GM12891 (cell line): ENCODE measurements around the gene FABP2.
A peak's percentile ranks its signal among the peaks of the same experiment; 100 is the strongest.
"Not testable (repeated sequence)": the region's sequence is repeated elsewhere in the genome, so short reads cannot be mapped to it uniquely, and the experiment has no call there.

ENCODE experiments used
- DNase-seq: peaks from one replicate; pipeline ENCODE4 v3.0.0; 2011; ENCODE audit warnings: low spot score; ENCODE audit not compliant: insufficient read length
- FAIRE-seq: peaks from 2 replicates; lab custom pipeline; 2011; peaks lifted over from hg19 to GRCh38; lab: Jason Lieb, UNC
- PAX5 ChIP-seq: IDR thresholded peaks from 2 replicates; pipeline ENCODE4 v1.6.1; 2011; ENCODE audit warnings: low read length, moderate library complexity, mild to moderate bottlenecking; ENCODE audit not compliant: insufficient read depth, severe bottlenecking
- POLR2A ChIP-seq: IDR thresholded peaks from 2 replicates; pipeline ENCODE4 v1.6.1; 2011; ENCODE audit warnings: low read depth, low read length, control low read depth
- POLR2AphosphoS5 ChIP-seq: IDR thresholded peaks from 2 replicates; pipeline ENCODE4 v1.6.1; 2011; ENCODE audit warnings: low read depth, low read length, control low read depth
- POU2F2 ChIP-seq: IDR thresholded peaks from 2 replicates; pipeline ENCODE4 v1.6.1; 2011; ENCODE audit warnings: low read depth, mild to moderate bottlenecking, control low read depth, low read length, moderate library complexity
- SPI1 ChIP-seq: IDR thresholded peaks from 2 replicates; pipeline ENCODE4 v1.6.1; 2011; ENCODE audit warnings: low read depth, low read length, control low read depth
- TAF1 ChIP-seq: IDR thresholded peaks from 2 replicates; pipeline ENCODE4 v1.6.1; 2011; ENCODE audit warnings: low read depth, low read length, control low read depth

The FABP2 gene

DNA sequence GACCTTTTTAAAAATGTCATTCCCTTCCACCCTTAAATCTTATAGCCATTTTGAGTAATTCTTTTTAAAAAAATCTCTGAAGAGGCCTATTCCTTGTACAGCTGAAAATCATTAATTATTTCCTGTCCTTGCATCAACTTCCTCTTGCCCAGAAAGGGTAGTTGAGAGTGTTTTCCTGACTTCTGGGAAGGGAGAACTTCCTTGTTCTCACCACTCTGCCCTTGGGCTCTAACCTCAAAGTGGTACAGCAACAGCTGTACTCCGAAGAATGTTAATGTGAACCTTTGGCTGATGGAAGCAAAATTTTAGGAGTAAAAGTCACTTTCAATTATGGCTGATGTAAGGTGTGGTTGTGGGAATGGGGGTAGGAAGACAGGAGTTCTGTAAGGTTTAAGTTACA, 15.1 kb upstream of the FABP2 start:
- no peak for FAIRE-seq
- no peak for DNase-seq
- TF ChIP-seq POU2F2 (no peak), POLR2A (no peak), PAX5 (no peak)

DNA sequence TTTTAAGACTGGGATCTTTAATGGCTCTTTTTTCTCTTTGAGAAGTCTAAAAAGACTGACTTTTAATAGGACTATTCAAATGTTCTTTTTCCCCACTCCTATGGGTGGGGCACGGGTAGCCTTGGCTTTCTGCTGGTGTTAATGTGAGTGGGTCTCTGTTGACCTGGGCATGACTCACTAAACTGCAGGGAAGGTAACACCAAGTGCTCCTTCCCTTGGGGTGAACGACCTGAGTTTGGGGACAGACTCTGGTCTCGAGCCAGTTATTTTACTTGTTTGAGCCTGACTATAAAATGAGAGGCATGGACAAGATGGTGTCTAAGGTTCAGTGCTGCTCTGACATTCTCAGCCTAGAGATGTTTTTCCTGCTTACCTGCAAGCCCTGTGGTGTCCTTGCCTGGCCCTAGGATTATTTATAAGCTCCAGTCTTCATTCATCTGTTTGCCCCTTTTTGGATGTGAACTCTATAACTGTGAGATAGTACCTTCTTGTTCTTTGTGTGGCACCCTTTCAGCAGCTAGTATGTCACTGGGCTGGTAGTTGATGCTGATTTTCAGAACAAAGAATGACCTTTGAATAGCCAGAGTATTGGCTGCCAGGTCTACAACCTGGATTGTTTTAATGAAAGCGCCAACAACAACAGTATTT, 14.5 kb upstream of the FABP2 start:
- not testable (repeated sequence) for DNase-seq
- peak; percentile 85 for FAIRE-seq

DNA sequence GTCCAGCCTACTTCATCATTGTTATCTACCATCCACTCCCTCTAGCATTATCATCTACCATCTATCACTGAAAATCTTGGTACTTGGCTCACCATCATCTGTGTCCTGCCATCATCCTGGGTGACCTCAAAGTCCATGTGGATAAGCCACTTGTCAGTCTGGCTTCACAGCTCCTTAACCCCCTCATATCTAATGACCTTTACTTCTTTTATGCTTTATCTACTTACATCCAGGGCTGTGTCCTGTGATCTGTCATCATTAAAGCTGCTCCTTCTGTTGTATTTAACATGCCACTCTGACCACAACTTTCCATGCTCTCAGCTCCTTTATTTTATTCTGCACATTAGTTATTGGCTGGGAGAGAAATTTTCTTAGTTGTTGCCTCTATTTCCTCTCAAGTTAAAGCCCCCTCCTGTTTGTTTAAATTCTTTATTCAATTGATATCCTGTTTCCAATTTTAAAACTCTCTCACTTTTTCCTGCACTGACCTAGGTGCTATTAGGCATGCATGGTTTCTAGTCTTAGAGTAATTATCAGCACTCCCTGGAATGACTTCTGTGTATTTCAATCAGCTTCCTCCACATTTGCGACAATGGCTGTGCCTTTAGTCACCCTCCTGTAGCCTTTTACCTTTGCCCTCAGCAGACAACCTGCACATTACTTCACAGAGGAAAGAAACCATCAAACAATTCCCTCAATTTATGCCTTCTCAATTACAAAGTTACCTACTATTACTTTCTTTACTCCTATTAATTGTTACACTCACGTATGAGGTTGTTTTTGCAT, 8.1 kb upstream of the FABP2 start:
- no peak for FAIRE-seq
- TF ChIP-seq TAF1 (no peak), POLR2AphosphoS5 (no peak), SPI1 (no peak), POU2F2 (no peak), POLR2A (no peak)
- no peak for DNase-seq

DNA sequence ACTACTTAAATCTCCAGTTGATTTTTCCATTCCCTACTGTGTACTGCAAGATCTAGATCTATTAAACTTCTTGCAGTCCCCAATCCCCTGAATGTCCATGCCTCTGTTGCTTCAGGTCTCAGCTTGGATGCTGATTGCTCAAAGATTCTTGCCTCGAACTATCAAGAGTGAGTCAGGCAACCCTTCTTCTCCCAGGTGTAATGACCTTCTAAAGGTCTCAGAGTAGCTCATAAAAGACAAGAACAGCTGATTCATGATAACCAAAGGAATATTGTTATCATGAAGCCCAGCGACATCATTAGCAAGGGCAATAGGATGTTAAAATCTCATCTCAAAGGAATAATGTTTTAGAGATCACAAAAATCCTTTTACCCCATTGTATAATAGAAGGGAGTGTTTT, 6.8 kb upstream of the FABP2 start:
- DNase-seq (no peak), FAIRE-seq (no peak)
- TF ChIP-seq SPI1 (no peak), POLR2A (no peak), POLR2AphosphoS5 (no peak), TAF1 (no peak), PAX5 (no peak), POU2F2 (no peak)

DNA sequence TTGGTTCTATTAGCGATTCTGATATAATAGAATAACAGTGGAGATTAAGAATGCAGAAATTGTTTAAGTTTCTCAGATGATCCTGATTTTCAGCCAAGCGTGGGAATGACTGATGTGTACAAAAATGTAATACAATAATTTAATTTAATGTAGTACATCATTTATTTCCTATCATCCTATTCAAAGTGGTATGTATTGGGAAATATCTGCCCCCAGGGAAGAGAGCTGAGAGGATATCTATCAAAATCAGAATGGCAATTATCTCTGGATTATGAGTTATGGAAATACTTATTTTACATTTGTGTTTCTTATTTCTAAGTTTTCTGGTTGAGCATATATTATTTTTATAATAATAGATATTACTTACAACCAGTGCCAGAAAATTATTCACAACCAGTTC, 3.9 kb downstream of the FABP2 start:
- TF ChIP-seq POU2F2 (no peak), TAF1 (no peak), SPI1 (no peak), POLR2A (no peak), POLR2AphosphoS5 (no peak)
- DNase-seq, result no peak
- no peak for FAIRE-seq

DNA sequence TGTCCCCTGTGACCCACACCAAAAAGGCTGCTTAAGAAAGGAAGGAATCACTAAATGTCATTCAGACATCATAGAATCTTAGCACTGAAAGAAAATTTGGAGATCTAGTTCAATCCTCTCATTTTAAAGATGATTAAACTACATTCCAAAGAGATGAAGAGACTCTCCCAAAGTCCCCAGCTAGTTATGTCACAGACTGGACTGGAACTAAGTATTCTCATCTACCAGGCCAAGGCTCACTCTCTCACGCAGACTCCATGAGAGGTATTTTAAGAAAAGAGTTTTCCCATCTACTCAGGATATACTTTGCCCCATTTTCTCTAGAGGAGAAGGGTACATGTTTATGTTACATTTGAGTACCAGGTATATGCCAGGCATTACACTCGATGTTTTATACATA, 6.9 kb downstream of the FABP2 start:
- DNase-seq, result no peak

GRCh38 chr4:119314356-119314755, 7.6 kb downstream of the FABP2 start:
- DNase-seq (no peak), FAIRE-seq (peak; percentile 85)
- TF ChIP-seq PAX5 (no peak), POLR2A (no peak), TAF1 (no peak), SPI1 (no peak), POU2F2 (no peak), POLR2AphosphoS5 (no peak)

More for the DNA sequence above, 6.9 kb downstream of the FABP2 start:
- TF ChIP-seq POLR2A (no peak), TAF1 (no peak), POU2F2 (no peak), PAX5 (no peak), POLR2AphosphoS5 (no peak), SPI1 (no peak)
- FAIRE-seq, result no peak

GRCh38 chr4:119313237-119313636, 8.7 kb downstream of the FABP2 start:
- DNase-seq, result no peak
- no peak for FAIRE-seq
- TF ChIP-seq PAX5 (no peak), TAF1 (no peak), SPI1 (no peak), POLR2A (no peak), POU2F2 (no peak), POLR2AphosphoS5 (no peak)

DNA sequence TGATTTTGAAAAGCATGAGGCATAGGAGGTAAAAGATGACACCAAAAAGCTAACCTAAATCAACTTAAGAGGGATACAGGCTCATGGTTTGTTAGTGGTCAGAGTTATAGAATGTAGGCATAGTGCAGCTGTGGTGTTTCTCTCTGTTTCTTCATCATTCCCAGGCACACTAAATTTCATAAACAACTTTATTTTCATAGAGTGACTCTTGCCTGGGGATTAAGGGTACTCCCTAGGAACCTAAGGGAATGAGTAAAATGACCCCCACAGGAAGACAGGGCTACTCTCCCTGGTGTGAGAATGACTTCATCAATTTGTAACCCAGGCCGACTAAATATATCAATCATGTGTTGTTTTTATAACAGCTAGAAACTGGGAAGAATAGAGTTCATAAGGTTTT, 11.1 kb downstream of the FABP2 start:
- TF ChIP-seq POLR2AphosphoS5 (no peak), POU2F2 (no peak), POLR2A (no peak), PAX5 (no peak)
- no peak for FAIRE-seq
- no peak for DNase-seq

DNA sequence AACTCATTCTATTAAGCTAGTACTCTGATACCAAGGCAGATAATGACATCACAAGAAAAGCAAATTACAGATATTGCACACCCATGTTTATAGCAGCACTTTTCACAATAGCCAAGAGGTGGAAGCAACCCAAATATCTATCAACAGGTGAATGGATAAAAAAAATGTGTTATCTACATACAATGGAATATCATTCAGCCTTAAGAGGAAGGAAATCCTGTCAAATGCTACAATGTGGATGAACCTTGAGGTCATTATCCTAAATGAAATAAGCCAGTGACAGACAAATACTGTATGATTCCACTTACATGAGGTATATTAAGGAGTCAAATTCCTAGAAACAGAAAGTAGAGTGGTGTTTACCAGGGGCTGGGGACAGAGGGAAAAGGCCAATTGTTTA, 14.3 kb downstream of the FABP2 start:
- no peak for FAIRE-seq
- no peak for DNase-seq
- TF ChIP-seq POU2F2, result no peak
- TF ChIP-seq PAX5, result no peak
- TF ChIP-seq SPI1, result no peak
- no peak for TF ChIP-seq POLR2A
- TF ChIP-seq POLR2AphosphoS5, result no peak
- TF ChIP-seq TAF1, result no peak

GRCh38 chr4:119304431-119304830, 17.5 kb downstream of the FABP2 start:
- no peak for DNase-seq
- FAIRE-seq, result no peak
- TF ChIP-seq PAX5 (no peak), SPI1 (no peak), TAF1 (no peak), POLR2A (no peak), POLR2AphosphoS5 (no peak), POU2F2 (no peak)
